Limb (tissue), 2 donors: ENCODE data around the gene B4GALT5.
"Not testable (repeated sequence)": the region's sequence is repeated elsewhere in the genome, so short reads cannot be mapped to it uniquely, and the experiment has no call there.

Experiments
- DNase-seq, 2 donors: peaks; one replicate each; pipeline ENCODE4 v3.0.0-alpha.2; 2016; ENCODE audit errors: extremely low spot score in 2 of 2

The B4GALT5 gene, protein sequence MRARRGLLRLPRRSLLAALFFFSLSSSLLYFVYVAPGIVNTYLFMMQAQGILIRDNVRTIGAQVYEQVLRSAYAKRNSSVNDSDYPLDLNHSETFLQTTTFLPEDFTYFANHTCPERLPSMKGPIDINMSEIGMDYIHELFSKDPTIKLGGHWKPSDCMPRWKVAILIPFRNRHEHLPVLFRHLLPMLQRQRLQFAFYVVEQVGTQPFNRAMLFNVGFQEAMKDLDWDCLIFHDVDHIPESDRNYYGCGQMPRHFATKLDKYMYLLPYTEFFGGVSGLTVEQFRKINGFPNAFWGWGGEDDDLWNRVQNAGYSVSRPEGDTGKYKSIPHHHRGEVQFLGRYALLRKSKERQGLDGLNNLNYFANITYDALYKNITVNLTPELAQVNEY

GRCh38 chr20:49713753-49714712 is at the start of gene B4GALT5:
Gene B4GALT5 (minus strand): TSS chr20:49713878. CDS start chr20:49713690, 188 bp downstream.
- peak; percentile 83 to 90 for DNase-seq

- DNase-seq, result no peak
These were observed 49.5 kb upstream of the B4GALT5 start for GRCh38 chr20:49762940-49763766.

DNA sequence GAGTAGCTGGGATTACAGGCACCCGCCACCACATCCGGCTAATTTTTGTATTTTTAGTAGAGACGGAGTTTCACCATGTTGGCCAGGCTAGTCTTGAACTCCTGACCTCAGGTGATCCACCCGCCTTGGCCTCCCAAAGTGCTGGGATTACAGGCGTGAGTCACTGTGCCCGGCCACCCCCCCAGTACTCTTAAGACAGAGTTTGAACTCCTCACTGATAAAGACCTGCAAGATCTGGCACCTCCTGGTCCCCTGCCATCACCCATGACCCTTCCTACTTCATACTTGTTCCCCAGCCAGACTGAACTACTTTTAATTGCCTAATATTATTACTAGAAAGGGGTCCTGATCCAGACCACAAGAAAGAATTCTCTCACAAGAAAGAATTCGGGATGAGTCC is 48.2 kb upstream of the B4GALT5 start:
- not testable (repeated sequence) for DNase-seq

DNA sequence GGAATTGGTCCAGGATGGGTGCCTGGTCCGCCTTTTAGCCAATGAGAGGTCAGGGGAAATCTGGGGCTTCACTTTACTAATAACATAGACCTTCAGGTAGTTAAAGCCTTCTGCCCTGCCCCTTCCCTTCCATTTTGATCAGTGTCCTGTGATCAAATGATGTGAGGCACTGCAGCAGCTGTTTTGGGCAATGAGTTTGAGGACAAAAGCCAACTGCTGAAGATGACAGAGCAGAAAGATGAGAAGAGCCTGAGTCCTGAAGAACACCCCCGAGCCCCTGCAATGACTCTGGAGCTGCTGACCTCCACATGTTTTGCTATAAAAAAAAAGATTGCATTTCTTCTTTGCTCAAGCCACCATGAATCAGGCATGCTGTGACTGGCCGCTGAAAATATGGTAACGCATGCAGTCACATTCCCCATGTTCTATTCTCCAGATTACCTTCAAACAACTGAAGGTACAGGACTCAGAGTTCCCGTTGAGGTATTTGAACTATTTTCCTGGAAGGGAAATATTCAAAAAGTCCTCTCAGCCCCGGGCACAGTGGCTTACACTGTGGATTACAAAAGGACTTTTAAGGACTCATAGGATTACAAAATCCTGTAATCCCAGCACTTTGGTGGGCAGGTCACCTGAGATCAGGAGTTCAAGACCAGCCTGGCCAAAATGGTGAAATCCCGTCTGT is 45.7 kb upstream of the B4GALT5 start:
- no peak for DNase-seq

DNA sequence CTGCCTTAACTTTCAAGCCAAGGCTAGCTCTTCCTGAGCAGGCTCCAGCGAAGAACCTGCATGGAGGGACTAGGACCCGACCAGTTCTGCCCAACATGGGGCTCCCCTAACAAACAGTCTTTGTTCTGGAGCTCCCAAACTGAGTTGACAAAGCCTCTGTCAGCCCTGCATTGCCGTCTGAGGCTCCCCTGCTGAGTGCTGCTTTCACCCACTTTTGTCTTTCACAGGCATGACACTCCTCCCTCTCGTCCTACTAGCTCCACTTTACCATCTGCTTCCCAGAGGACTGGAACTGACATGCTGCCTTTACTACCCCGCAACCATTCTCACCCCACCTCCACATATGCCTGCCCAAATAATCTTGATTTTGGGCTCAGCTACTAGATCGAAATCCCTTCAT is 45.1 kb upstream of the B4GALT5 start:
- no peak for DNase-seq

GRCh38 chr20:49757597-49757996 is 43.9 kb upstream of the B4GALT5 start:
- no peak for DNase-seq

DNA sequence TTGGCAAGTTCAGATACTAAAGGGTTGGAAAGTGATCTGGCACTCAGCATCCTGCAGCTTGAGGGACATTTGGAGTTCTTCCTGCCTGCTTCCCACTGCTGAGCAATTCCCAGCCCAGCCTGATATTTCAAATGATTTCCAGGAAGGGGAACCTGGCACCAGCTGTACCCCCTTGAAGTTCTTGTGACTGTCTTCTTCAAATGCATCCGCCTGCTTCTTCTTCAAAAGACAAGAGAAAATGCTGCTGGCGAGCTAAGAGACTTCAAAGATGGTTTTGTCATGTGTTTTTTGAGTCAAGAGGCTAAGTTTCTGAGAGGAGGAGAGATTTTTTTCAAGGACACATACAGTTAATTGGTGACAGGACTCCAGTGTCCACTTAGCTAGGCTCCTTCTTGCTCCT is 42.6 kb upstream of the B4GALT5 start:
- no peak for DNase-seq

DNA sequence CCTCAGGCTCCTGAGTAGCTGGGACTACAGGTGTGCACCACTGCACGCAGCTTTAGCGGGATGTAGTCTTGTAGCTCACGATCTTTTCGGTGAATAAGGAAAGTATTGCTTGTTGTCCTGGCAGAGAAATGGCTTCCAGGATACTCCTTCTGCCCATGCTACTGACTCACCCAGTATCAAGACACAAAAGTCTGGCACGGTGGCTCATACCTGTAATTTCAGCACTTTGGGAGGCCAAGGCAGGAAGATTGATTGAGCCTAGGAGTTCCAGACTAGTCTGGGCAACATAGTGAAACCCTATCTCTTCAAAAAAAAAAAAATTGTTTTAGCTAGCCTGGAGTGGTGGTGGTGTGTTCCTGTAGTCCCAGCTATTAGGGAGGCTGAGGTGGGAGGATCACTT is 40.9 kb upstream of the B4GALT5 start:
- no peak for DNase-seq

DNA sequence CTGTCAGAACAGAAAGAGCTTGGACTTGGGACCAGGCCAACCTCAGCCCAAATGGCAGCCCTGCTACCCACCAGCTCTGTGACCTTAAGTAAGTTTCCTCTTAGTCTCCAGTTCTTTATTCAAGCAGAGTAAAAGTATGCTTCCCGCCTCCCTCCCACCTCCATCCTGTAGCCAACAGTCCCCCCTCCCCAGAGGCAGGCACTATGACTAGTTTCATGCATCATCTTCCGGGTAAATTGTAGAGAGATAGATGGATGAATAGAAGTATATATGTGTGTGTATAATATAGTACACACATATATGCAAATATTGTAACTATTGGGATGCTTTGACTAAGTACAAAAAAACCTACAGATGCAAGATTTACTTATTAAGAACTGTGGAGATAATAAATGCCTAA is 39.5 kb upstream of the B4GALT5 start:
- DNase-seq, result no peak

GRCh38 chr20:49752201-49752903 is 38.7 kb upstream of the B4GALT5 start:
- DNase-seq, result no peak

DNA sequence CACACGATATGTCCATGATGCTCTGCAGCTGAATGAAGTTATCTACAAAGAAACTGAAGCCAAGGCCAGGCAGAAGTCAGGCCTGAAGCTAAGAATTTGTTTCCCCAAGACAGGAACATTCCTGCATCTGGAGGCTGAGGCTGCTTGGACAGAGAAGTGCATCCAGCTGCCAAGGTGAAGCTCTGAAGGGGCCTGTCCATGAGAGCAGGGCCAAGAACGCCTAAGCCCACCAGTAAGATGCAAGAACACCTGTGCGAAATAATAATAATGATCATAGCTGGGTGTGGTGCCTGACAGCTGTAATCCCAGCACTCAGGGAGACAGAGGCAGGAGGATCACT is 37.7 kb upstream of the B4GALT5 start:
- DNase-seq, result no peak

DNA sequence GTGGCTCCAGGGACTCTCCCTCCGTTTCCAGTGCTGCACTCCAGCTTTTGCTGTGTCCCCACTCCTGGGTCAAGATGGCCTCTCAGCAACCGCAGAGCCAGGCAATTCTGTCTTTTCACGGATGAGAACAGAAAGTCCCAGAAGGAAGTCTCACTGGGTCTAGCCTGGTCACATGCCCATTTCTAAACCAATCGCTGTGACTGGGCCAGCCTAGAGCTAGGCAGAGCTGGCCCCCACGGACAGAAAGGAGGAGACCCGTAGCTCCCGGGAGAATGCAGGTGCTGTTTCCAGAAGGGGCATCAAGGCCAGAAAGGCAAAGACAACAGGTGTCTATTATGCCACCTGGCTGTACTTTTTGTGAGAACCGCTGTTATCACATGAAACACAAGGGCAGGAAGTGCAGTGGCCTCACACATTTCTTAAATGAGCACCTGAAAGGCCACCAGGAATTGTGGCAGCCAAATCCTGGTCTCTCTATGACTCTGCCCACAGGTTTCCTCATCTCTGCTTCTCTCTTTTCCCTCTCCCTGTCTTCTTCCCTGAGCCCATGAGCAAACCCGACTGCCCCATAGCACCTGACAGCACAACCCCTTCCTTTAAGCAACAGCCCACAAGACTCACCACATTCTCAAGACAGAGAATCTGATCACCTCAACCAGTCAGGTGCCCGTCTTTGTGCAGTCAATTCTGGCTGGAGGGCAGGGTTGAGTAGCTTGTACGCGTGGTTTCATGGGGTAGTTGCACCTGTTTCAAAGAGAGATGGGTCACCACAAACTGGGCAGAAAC is 37.1 kb upstream of the B4GALT5 start:
- no peak for DNase-seq

DNA sequence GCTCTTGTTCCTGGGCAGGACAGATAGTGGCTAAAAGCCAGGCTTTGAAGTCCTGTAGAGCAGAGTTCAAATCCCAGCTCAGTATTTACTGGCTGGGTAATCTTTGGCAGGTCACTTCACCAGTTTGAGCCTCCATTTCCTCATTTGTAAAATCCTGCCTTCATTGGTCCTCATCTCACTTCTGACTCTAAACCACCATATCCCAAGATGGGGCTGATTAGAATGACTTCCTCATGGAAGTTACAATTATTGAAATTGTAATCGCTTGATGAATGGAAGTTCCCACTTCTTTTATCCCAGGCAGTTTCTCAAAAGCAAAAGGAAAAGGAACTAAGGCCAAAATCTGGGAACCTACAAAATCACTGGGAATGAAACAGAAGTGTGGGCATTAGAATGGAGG is 35.9 kb upstream of the B4GALT5 start:
- DNase-seq, result no peak

- no peak for DNase-seq
These were observed 34.8 kb upstream of the B4GALT5 start for GRCh38 chr20:49748525-49748838.

DNA sequence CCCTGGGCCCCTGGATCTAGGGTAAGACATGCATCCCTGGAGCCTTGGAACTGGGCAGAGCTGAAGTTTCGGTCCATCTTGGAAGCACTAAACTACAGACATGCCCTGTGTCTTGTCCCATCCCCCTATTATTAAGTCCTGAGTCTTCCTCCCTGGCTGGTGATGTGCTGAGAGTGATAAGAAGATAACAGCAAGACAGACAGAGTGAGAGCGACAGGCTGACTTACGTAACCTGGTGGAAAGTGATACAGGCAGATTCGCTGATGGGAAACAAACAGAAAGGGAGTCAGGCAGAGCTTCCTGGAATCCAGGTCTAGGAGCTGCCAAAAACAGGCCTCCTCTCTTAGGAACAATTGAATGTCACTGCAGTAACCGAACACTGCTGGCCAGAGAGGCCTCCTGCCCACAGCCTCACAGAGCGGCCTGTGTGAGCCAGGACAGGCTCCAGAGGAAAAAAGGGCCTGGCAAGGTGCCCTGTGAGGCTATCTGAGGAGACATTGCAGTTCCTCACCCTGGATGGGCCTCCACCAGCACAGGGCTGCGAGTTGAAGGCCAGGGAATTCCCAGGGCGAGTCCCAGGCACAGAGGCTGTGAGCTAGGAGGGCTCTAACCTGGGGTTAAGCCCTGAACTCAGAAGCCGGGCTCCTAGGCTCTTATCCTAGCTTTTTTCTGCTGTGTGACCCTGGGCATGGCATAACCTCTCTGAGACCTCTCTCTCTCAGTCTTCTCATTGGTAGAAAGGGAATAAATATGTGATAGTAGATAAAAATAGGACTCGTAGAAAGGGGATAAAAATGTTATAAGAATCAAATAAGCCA is 34.2 kb upstream of the B4GALT5 start:
- DNase-seq, result peak; percentile 62 to 72

GRCh38 chr20:49742948-49743347 is 29.3 kb upstream of the B4GALT5 start:
- no peak for DNase-seq

GRCh38 chr20:49741977-49742376 is 28.3 kb upstream of the B4GALT5 start:
- DNase-seq, result no peak

- no peak for DNase-seq
These were observed 27.1 kb upstream of the B4GALT5 start for GRCh38 chr20:49740807-49741206.

GRCh38 chr20:49739042-49739441 is 25.4 kb upstream of the B4GALT5 start:
- DNase-seq, result no peak
